RWPE1 (cell line): ENCODE results near the gene CTNNBL1.

Experiments used
- CTCF ChIA-PET: fragments of 350-600 bp; sonication (Branson Sonifier 250); formaldehyde crosslinking; extraction: SDS; loops from one replicate; lab custom pipeline; 2021; lab: Yijun Ruan, JAX
- POLR2A ChIA-PET: fragments of 400-600 bp; formaldehyde crosslinking; extraction: SDS; loops from one replicate; lab custom pipeline; 2020; ENCODE audit warnings: antibody characterized with exemption; ENCODE audit not compliant: low non-redundant PET; lab: Yijun Ruan, JAX
- DNase-seq: peaks from one replicate; pipeline ENCODE4 v3.0.0; 2012; ENCODE audit warnings: low spot score
- H3K27ac ChIP-seq: fragments of 450-650 bp; 2 replicates; pipeline ENCODE4 v1.5.1; 2017
- TF ChIP-seq, protein P1 (sequence below): fragments of 450-650 bp; conservative IDR thresholded peaks from 2 replicates; pipeline ENCODE4 v1.5.1; 2017; ENCODE audit warnings: low read depth, mild to moderate bottlenecking

The CTNNBL1 gene

DNA sequence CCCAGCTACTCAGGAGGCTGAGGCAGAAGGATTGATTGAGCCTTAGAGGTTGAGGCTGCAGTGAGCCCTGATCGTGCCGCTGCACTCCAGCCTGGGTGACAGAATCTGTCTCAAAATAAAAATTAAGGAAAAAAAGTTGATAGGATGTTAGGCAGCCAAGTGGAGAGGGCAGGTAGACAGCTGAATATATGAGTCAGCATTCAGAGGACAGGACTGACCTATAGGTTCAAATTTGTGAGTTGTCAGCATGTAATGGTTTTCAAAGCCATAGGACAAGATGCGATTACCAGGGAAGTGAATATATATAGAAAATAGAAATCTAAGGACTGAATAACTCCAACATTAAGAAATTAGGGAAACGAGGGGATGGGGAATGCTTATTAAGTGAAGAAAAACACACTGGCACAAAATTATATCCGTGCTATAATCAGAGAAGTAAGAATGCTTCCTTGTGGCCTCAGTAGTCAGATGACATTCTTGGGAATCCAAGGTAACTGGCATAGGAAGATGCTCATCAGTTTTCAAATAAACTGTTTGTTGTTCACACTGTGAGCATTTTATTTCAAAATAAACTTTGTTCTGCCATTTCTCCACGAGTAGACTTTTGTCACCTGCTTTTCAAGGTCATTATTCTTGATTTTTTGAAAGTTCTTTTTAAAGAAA, 145.1 kb downstream of the CTNNBL1 start:
- TF ChIP-seq, protein P1, sequence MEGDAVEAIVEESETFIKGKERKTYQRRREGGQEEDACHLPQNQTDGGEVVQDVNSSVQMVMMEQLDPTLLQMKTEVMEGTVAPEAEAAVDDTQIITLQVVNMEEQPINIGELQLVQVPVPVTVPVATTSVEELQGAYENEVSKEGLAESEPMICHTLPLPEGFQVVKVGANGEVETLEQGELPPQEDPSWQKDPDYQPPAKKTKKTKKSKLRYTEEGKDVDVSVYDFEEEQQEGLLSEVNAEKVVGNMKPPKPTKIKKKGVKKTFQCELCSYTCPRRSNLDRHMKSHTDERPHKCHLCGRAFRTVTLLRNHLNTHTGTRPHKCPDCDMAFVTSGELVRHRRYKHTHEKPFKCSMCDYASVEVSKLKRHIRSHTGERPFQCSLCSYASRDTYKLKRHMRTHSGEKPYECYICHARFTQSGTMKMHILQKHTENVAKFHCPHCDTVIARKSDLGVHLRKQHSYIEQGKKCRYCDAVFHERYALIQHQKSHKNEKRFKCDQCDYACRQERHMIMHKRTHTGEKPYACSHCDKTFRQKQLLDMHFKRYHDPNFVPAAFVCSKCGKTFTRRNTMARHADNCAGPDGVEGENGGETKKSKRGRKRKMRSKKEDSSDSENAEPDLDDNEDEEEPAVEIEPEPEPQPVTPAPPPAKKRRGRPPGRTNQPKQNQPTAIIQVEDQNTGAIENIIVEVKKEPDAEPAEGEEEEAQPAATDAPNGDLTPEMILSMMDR = no peak
- no peak overlapping the region for H3K27ac ChIP-seq
- ChIA-PET POLR2A (no interaction called here), CTCF (interaction anchor here (0.6 kb wide), 1 partner anchor 92 kb away, joined by 3 read pairs; no protein-coding TSS in a partner anchor)
- no peak for DNase-seq

DNA sequence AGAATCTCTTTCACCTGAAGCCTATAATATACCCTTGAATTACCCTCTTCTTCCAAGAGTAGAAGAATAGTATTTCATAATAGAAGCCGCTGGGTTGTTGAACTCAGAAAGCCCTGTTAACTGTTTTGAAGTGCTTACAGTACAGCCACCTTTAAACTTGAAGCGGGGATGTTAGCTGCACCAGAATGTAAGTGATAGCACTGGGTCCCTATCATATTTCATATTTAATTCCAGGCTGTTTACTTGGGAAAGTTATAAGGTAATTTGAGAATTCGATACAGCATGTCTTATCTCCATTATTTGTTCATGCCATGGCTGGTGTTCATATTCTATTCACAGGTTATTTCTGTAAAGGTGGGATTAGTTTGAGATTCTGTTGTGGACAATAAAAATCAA, 145.6 kb downstream of the CTNNBL1 start:
- TF ChIP-seq, protein P1 = no peak
- no peak overlapping the region for H3K27ac ChIP-seq
- CTCF ChIA-PET = interaction anchor here (0.5 kb wide), 1 partner anchor 270 kb away, joined by 4 read pairs; no protein-coding TSS in a partner anchor
- DNase-seq = no peak
- POLR2A ChIA-PET = no interaction called here

DNA sequence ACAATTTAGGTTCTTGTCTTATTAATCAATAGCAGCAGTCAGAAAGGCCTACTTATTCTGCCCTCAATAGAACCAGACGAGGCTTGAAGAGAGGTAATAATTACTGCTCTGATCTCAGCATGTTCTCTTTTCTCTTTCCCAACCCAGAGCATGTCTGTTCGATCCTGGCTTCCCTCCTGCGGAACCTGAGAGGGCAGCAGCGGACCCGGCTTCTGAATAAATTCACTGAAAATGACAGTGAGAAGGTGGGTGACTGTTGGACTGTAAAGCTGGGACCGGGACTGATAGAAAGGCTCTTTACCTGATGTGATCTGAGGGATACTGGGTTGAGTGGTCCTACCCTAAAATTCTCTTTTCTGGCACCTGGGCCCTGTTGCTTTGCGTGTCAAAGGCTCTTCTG, 146.1 kb downstream of the CTNNBL1 start:
- TF ChIP-seq, protein P1 = no peak
- DNase-seq = no peak
- ChIA-PET CTCF (interaction anchor here (0.5 kb wide), 1 partner anchor 270 kb away, joined by 4 read pairs; no protein-coding TSS in a partner anchor), POLR2A (no interaction called here)
- H3K27ac ChIP-seq = no peak overlapping the region

DNA sequence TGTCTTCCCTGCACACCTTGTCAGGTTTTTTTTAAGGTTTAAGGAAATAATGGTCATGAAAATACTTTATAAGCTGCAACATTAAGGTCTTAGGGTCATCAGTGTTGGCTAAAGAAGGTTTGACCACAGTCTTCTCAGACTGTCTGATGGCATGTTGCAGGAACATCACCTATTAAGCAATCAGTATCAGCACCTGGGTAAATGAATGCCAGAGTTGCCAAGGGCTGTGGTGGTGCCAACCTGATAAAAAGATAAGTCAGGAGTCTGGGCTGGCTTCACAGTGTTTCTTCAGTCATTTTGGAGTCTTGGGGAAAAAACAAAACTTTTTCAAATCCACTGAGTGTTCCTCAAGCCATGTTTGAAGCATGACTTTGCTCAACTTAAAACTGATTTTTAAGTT, 147.6 kb downstream of the CTNNBL1 start:
- ChIA-PET CTCF (interaction anchor here (0.7 to 1.1 kb wide), 2 partner anchors 21 to 277 kb away, joined by 3 read pairs; no protein-coding TSS in a partner anchor), POLR2A (interaction anchor here (0.6 kb wide), 1 partner anchor 480 kb away, joined by 3 read pairs; no protein-coding TSS in a partner anchor)
- TF ChIP-seq, protein P1 = no peak
- H3K27ac ChIP-seq = no peak overlapping the region
- no peak for DNase-seq

DNA sequence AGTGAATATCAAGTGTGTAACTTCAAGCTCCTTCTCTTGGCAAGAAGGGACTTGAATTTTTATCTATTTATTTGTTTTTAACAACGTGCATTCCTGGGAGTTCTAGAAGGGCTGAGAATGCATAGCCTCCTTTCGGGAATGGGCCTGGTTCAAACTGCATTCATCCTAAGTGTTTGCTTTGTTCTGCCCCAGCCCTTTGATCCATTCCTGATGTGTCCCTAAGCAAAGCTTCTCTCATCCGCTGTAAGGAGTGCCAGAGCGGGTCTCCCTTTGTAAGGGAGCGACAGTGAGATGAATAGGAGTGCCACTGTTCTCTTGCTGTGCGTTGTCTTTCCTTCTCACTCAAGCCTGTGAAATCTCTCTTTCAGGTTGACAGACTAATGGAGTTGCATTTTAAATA, 148.1 kb downstream of the CTNNBL1 start:
- no peak overlapping the region for H3K27ac ChIP-seq
- DNase-seq = no peak
- TF ChIP-seq, protein P1 = no peak
- ChIA-PET CTCF (interaction anchor here (0.7 kb wide), 1 partner anchor 21 kb away, joined by 3 read pairs; no protein-coding TSS in a partner anchor), POLR2A (no interaction called here)

DNA sequence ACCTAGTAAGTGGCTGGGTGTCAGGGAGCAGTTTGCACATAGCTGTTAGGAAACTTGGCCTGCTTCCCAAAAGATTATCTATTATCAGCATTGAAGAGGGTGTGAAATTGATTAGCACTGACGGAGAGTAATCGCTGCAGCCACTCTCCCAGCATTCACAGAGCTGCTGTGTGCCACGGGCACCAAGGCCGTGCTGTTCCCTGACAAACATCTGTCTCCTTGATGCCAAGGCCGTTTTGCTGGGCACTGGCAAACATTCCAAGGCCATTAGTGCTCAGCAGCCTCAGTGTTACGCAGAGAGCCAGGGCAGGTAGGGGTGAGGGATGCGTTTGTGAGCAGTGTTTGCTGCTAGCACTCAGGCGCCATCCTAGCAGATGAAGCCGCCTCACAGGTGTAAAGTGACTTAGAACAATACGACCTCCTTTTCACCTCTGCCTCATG, 151.4 kb downstream of the CTNNBL1 start:
- no peak overlapping the region for H3K27ac ChIP-seq
- DNase-seq = no peak
- ChIA-PET POLR2A (no interaction called here), CTCF (interaction anchor here (0.8 kb wide), 2 partner anchors 34 to 343 kb away, joined by 3 read pairs; no protein-coding TSS in a partner anchor)
- TF ChIP-seq, protein P1 = no peak
